IPS DF 6.9 (cell line): ENCODE results near the gene KMO.

Source experiments
- DNase-seq: peaks from one replicate; pipeline ENCODE4 v3.0.0-alpha.2; 2013; ENCODE audit warnings: low read depth, low spot score
- H3K27ac ChIP-seq: one replicate; pipeline ENCODE4 v1.5.1; 2013; ENCODE audit warnings: low read length, control low read depth
- H3K27me3 ChIP-seq: 2 replicates; pipeline ENCODE4 v1.6.1; 2013; ENCODE audit warnings: mild to moderate bottlenecking, low read length; ENCODE audit not compliant: control insufficient read depth, insufficient read depth
- H3K36me3 ChIP-seq: 2 replicates; pipeline ENCODE4 v1.6.1; 2013; ENCODE audit warnings: low read length; ENCODE audit not compliant: control insufficient read depth, insufficient read depth
- H3K4me1 ChIP-seq: 2 replicates; pipeline ENCODE4 v1.6.1; 2013; ENCODE audit warnings: low read length; ENCODE audit not compliant: control insufficient read depth, insufficient read depth
- H3K4me3 ChIP-seq: 2 replicates; pipeline ENCODE4 v1.5.1; 2013; ENCODE audit warnings: mild to moderate bottlenecking, low read length
- H3K9me3 ChIP-seq: 2 replicates; pipeline ENCODE4 v1.6.1; 2013; ENCODE audit warnings: low read length, inconsistent platforms; ENCODE audit not compliant: control insufficient read depth, insufficient read depth
- whole genome bisulfite sequencing: extraction: QIAGEN DNeasy Blood & Tissue Kit; methylation state at CpG from one replicate; pipeline ENCODE4 v1.1.7; 2013; ENCODE audit warnings: mixed read lengths, missing lambda C conversion rate; ENCODE audit not compliant: insufficient read length, insufficient coverage; 5-methylcytosine and 5-hydroxymethylcytosine counted together

KMO gene

GRCh38 chr1:241610056-241610815 is 78.1 kb downstream of the KMO start:
- Histone ChIP-seq H3K36me3 (no peaks in the 10 kb centered on the region), H3K4me1 (no peaks in the 10 kb centered on the region), H3K27ac (no peak overlapping the region), H3K4me3 (no peak overlapping the region), H3K9me3 (no peaks in the 10 kb centered on the region), H3K27me3 (no peaks in the 10 kb centered on the region)
- no CpG with 5 or more reads among the region's 8 CpGs for WGBS
- no peak for DNase-seq

- H3K36me3 ChIP-seq, result no peaks in the 10 kb centered on the region
- H3K4me3 ChIP-seq, result no peak overlapping the region
- H3K27ac ChIP-seq, result no peak overlapping the region
- H3K9me3 ChIP-seq, result no peaks in the 10 kb centered on the region
- no peaks in the 10 kb centered on the region for H3K4me1 ChIP-seq
- DNase-seq, result no peak
- no peaks in the 10 kb centered on the region for H3K27me3 ChIP-seq
- WGBS, result no CpG with 5 or more reads among the region's 3 CpGs
Observed at GRCh38 chr1:241611063-241611462, 78.9 kb downstream of the KMO start.

- no peaks in the 10 kb centered on the region for H3K36me3 ChIP-seq
- no peaks in the 10 kb centered on the region for H3K4me1 ChIP-seq
- no peaks in the 10 kb centered on the region for H3K27me3 ChIP-seq
- no peak overlapping the region for H3K27ac ChIP-seq
- H3K9me3 ChIP-seq, result no peaks in the 10 kb centered on the region
- H3K4me3 ChIP-seq, result no peak overlapping the region
- no peak for DNase-seq
- WGBS, result no CpG with 5 or more reads among the region's 1 CpG
Observed at GRCh38 chr1:241611736-241612135, 79.6 kb downstream of the KMO start.

- Histone ChIP-seq H3K27ac (no peak overlapping the region), H3K27me3 (no peaks in the 10 kb centered on the region), H3K4me1 (no peaks in the 10 kb centered on the region), H3K4me3 (no peak overlapping the region), H3K36me3 (no peaks in the 10 kb centered on the region), H3K9me3 (no peaks in the 10 kb centered on the region)
- WGBS, result no CpG with 5 or more reads among the region's 9 CpGs
- no peak for DNase-seq
Observed at GRCh38 chr1:241612533-241613477, 80.6 kb downstream of the KMO start.

- H3K36me3 ChIP-seq, result no peaks in the 10 kb centered on the region
- no peaks in the 10 kb centered on the region for H3K4me1 ChIP-seq
- H3K4me3 ChIP-seq, result no peak overlapping the region
- no peak for DNase-seq
- WGBS, result no CpG with 5 or more reads among the region's 4 CpGs
- no peaks in the 10 kb centered on the region for H3K27me3 ChIP-seq
- no peaks in the 10 kb centered on the region for H3K9me3 ChIP-seq
- H3K27ac ChIP-seq, result no peak overlapping the region
Observed at GRCh38 chr1:241614144-241614543, 82.0 kb downstream of the KMO start.

- Histone ChIP-seq H3K27ac (no peak overlapping the region), H3K9me3 (no peaks in the 10 kb centered on the region)
- WGBS, result no CpG with 5 or more reads among the region's 4 CpGs
Observed at GRCh38 chr1:241614572-241614971, 82.4 kb downstream of the KMO start.

GRCh38 chr1:241615043-241615974 is 83.1 kb downstream of the KMO start:
- no peak for DNase-seq
- no CpG with 5 or more reads among the region's 8 CpGs for WGBS
- H3K27me3 ChIP-seq, result no peaks in the 10 kb centered on the region
- no peaks in the 10 kb centered on the region for H3K9me3 ChIP-seq
- H3K4me1 ChIP-seq, result no peaks in the 10 kb centered on the region
- H3K36me3 ChIP-seq, result no peaks in the 10 kb centered on the region
- no peak overlapping the region for H3K27ac ChIP-seq
- no peak overlapping the region for H3K4me3 ChIP-seq

More at GRCh38 chr1:241614572-241614971, 82.4 kb downstream of the KMO start:
- Histone ChIP-seq H3K4me3 (no peak overlapping the region), H3K27me3 (no peaks in the 10 kb centered on the region), H3K36me3 (no peaks in the 10 kb centered on the region), H3K4me1 (no peaks in the 10 kb centered on the region)
- no peak for DNase-seq

- Histone ChIP-seq H3K27ac (no peak overlapping the region), H3K27me3 (no peaks in the 10 kb centered on the region), H3K4me3 (no peak overlapping the region), H3K9me3 (no peaks in the 10 kb centered on the region), H3K4me1 (no peaks in the 10 kb centered on the region), H3K36me3 (no peaks in the 10 kb centered on the region)
- DNase-seq, result no peak
- WGBS, result no CpG with 5 or more reads among the region's 7 CpGs
Observed at GRCh38 chr1:241617426-241617825, 85.2 kb downstream of the KMO start.

GRCh38 chr1:241622669-241623068 is 90.5 kb downstream of the KMO start:
- Histone ChIP-seq H3K4me3 (no peak overlapping the region), H3K27ac (no peak overlapping the region), H3K36me3 (no peaks in the 10 kb centered on the region), H3K4me1 (no peaks in the 10 kb centered on the region), H3K27me3 (no peaks in the 10 kb centered on the region), H3K9me3 (no peaks in the 10 kb centered on the region)
- WGBS, result no CpG with 5 or more reads among the region's 5 CpGs
- no peak for DNase-seq

GRCh38 chr1:241624935-241625334 is 92.8 kb downstream of the KMO start:
- Histone ChIP-seq H3K27ac (no peak overlapping the region), H3K9me3 (no peaks in the 10 kb centered on the region), H3K27me3 (no peaks in the 10 kb centered on the region), H3K4me3 (no peak overlapping the region), H3K4me1 (no peaks in the 10 kb centered on the region), H3K36me3 (no peaks in the 10 kb centered on the region)
- WGBS, result no CpG with 5 or more reads among the region's 2 CpGs
- no peak for DNase-seq
